Smooth muscle cell (in vitro differentiated cells): ENCODE data around the gene EIF2D. TPM values are rescaled to one million over a fixed set of nuclear protein-coding genes. Genes with fewer than 3 reads are reported as not detected.
A peak's percentile ranks its signal among the peaks of the same experiment; 100 is the strongest.

Source experiments
- DNase-seq: peaks from one replicate; lab custom pipeline; 2025; ENCODE audit not compliant: unreplicated experiment; lab: John Stamatoyannopoulos, UW
- H2AFZ ChIP-seq: fragments of 200-600 bp; sonication (generic); 2 replicates; pipeline ENCODE4 v1.6.0; 2016; ENCODE audit warnings: antibody characterized with exemption, low read depth, mild to moderate bottlenecking
- H3F3A ChIP-seq: fragments of 200-600 bp; sonication (generic); 2 replicates; pipeline ENCODE4 v1.6.0; 2017; ENCODE audit warnings: antibody characterized with exemption, low read depth
- H3K27ac ChIP-seq: fragments of 200-600 bp; sonication (generic); 2 replicates; pipeline ENCODE4 v1.5.1; 2016; ENCODE audit warnings: low read depth, mild to moderate bottlenecking
- H3K27me3 ChIP-seq: fragments of 200-600 bp; sonication (generic); 2 replicates; pipeline ENCODE4 v1.6.1; 2016; ENCODE audit warnings: low read depth, mild to moderate bottlenecking
- H3K36me3 ChIP-seq: fragments of 200-600 bp; sonication (generic); 2 replicates; pipeline ENCODE4 v1.5.1; 2016; ENCODE audit warnings: low read depth
- H3K4me1 ChIP-seq: fragments of 200-600 bp; sonication (generic); 2 replicates; pipeline ENCODE4 v1.5.1; 2016; ENCODE audit warnings: low read depth
- H3K4me2 ChIP-seq: fragments of 200-600 bp; sonication (generic); 2 replicates; pipeline ENCODE4 v1.6.0; 2016; ENCODE audit warnings: mild to moderate bottlenecking
- H3K4me3 ChIP-seq: fragments of 200-600 bp; sonication (generic); 2 replicates; pipeline ENCODE4 v1.5.1; 2016; ENCODE audit warnings: mild to moderate bottlenecking
- H3K79me2 ChIP-seq: fragments of 200-600 bp; sonication (generic); 2 replicates; pipeline ENCODE4 v1.6.0; 2016; ENCODE audit warnings: low read depth, mild to moderate bottlenecking
- H3K9ac ChIP-seq: fragments of 200-600 bp; sonication (generic); 2 replicates; pipeline ENCODE4 v1.6.0; 2016; ENCODE audit warnings: low read depth
- H3K9me3 ChIP-seq: fragments of 200-600 bp; sonication (generic); replicated peaks from 2 replicates; pipeline ENCODE4 v1.5.1; 2016; ENCODE audit warnings: low read depth
- H4K20me1 ChIP-seq: fragments of 200-600 bp; sonication (generic); 2 replicates; pipeline ENCODE4 v1.6.0; 2016; ENCODE audit warnings: low read depth
- WGBS: methylation state at CpG from one replicate; pipeline ENCODE4 v1.1.7; 2016; ENCODE audit warnings: low lambda C conversion rate; 5-methylcytosine and 5-hydroxymethylcytosine counted together
- polyA plus RNA-seq: library from polyadenylated mRNA; unstranded; fragments of >200 nt; fragmentation: Nextera tagmentation; extraction: Ambion mirVana; gene quantifications from 2 replicates; pipeline ENCODE4 v1.2.1, GENCODE V29; 2016
- total RNA-seq: library from RNA; depleted of rRNA; stranded (reverse); fragments of >200 nt; gene quantifications from 2 replicates; pipeline ENCODE4 v1.2.3, GENCODE V29; 2014
- TF ChIP-seq, protein P1 (sequence below): fragments of 200-600 bp; sonication (generic); IDR thresholded peaks from 2 replicates; pipeline ENCODE4 v1.5.1; 2017; ENCODE audit warnings: borderline replicate concordance, mild to moderate bottlenecking, antibody characterized with exemption; ENCODE audit not compliant: insufficient read depth, poor library complexity, severe bottlenecking

EIF2D gene
- total and polyA plus RNA-seq, 2 experiments from 2014 or later: 22.8 to 28.9 TPM

DNA sequence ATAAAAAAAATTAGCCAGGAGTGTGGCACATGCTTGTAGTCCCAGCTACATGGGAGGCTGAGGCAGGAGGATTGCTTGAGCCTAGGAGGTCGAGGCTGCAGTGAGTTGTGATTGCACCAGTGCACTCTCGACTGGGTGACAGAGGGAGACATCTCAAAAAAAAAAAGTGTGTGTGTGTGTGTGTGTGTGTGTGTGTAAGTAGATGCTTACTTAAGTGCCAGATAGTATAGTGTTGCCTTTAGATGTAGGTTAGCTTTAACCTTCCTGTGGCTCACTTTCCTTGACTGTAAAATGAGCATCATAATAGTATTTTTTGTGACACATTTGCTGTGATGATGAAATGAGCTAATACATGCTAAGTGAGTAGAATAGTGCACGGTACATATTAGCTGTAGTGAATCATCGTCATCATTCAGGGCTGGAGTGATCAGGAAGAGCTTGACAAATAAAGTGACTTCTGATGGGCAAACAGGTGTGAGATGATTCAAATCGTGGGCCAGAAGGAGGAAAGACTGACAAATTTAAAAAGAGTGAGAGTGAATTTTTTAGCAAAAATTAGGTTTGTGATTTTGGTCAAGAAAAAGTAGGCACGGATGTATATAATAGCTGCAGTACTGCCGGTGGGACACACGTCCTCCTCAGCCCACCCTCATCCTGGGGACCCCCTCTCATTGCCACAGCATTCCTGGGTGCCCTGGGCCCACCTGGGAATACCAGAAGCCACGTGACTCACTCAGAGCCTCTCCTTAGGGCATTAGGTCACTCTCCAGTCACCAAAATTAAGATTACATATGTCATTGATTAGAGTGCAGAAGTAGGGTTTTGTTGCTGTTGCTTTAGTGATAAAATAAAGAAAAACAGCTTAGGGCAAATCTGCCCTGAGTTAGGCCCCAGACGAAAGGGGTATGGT lies 33.9 kb downstream of the EIF2D start:
- Histone ChIP-seq H3K27me3 (no peaks in the 10 kb centered on the region), H3K9ac (no peak overlapping the region), H3F3A (no peaks in the 10 kb centered on the region), H3K9me3 (no peaks in the 10 kb centered on the region), H3K27ac (peak overlapping the region; percentile 84), H3K36me3 (no peaks in the 10 kb centered on the region), H3K4me1 (no peaks in the 10 kb centered on the region), H4K20me1 (no peaks in the 10 kb centered on the region), H2AFZ (no peak overlapping the region), H3K4me2 (no peak overlapping the region), H3K79me2 (no peaks in the 10 kb centered on the region), H3K4me3 (no peak overlapping the region)
- DNase-seq: no peak
- WGBS: 68% methylated on average over 10 of the region's 10 CpGs
- TF ChIP-seq, protein P1, sequence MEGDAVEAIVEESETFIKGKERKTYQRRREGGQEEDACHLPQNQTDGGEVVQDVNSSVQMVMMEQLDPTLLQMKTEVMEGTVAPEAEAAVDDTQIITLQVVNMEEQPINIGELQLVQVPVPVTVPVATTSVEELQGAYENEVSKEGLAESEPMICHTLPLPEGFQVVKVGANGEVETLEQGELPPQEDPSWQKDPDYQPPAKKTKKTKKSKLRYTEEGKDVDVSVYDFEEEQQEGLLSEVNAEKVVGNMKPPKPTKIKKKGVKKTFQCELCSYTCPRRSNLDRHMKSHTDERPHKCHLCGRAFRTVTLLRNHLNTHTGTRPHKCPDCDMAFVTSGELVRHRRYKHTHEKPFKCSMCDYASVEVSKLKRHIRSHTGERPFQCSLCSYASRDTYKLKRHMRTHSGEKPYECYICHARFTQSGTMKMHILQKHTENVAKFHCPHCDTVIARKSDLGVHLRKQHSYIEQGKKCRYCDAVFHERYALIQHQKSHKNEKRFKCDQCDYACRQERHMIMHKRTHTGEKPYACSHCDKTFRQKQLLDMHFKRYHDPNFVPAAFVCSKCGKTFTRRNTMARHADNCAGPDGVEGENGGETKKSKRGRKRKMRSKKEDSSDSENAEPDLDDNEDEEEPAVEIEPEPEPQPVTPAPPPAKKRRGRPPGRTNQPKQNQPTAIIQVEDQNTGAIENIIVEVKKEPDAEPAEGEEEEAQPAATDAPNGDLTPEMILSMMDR: no peak

DNA sequence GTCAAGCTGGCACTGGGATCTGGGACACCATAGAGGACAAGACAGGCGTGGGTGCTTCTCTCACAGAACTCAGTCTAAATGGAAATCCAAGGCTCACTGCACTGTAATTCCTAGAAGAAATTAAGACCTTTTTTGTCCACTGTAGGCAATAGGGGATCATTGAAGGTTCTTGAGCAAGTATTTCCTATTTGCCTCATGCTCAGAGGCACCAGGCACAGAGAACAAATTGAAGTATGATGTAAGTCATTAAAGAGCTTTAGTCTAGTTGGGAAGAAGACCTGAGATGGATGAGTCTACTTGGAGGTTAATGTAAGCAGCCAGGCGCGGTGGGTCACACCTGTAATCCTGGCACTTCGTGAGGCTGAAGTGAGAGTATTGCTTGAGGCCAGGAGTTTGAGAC lies 34.6 kb downstream of the EIF2D start:
- no peaks in the 10 kb centered on the region for H3K27me3 ChIP-seq
- DNase-seq: no peak
- TF ChIP-seq, protein P1: no peak
- no peak overlapping the region for H3K9ac ChIP-seq
- no peak overlapping the region for H3K4me3 ChIP-seq
- no peaks in the 10 kb centered on the region for H3K79me2 ChIP-seq
- H3K27ac ChIP-seq: no peak overlapping the region
- H4K20me1 ChIP-seq: no peaks in the 10 kb centered on the region
- WGBS: 70% methylated on average over 4 of the region's 4 CpGs
- H3K4me2 ChIP-seq: no peak overlapping the region
- H3K36me3 ChIP-seq: no peaks in the 10 kb centered on the region
- no peaks in the 10 kb centered on the region for H3K9me3 ChIP-seq
- H3K4me1 ChIP-seq: no peaks in the 10 kb centered on the region
- no peak overlapping the region for H2AFZ ChIP-seq
- H3F3A ChIP-seq: no peaks in the 10 kb centered on the region

DNA sequence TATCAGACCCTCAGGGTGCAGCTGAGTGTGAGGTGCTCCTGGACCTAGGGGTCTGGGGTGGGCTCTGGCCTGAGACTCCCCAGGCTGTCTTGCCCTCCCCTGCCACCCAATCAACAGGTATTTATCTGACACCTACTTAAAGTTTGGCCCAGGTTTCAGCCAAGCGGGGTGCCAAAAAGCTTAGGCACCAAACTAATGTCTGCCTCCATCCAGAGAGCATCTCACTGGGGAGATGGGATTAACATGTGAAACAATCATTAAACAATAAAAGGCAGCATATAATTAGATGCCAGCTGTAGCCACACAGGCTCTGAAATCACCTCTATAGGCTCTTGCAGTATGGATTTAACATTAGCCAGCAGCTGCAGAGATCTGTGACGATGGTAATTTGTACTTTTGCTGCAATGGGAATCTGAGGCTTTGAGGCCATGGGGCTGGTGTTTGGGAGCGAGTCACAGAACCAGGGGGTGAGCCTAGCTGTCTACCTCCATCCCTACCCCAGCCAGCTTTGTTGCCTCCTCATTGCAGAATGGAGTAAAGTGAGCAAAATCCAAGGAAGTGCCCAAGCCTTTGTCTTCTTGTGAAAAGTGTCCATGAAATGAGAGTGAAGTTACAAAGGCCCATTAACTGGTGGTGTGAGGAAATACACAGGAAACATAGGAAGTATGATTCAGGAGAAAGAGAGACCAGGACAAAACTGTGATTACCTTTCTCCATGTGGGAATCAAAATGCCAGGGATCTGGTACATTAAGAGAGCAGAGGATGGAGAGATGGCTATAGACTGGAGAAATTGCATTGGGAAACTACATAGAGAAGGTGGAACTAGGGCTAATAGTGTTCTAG lies 36.1 kb downstream of the EIF2D start:
- H3K27me3 ChIP-seq: no peaks in the 10 kb centered on the region
- TF ChIP-seq, protein P1: no peak
- DNase-seq: no peak
- H3F3A ChIP-seq: no peaks in the 10 kb centered on the region
- no peak overlapping the region for H3K27ac ChIP-seq
- no peaks in the 10 kb centered on the region for H3K79me2 ChIP-seq
- H3K4me2 ChIP-seq: no peak overlapping the region
- H3K4me1 ChIP-seq: no peaks in the 10 kb centered on the region
- no peak overlapping the region for H3K9ac ChIP-seq
- no peaks in the 10 kb centered on the region for H3K9me3 ChIP-seq
- no peaks in the 10 kb centered on the region for H4K20me1 ChIP-seq
- no peak overlapping the region for H2AFZ ChIP-seq
- H3K4me3 ChIP-seq: no peak overlapping the region
- H3K36me3 ChIP-seq: no peaks in the 10 kb centered on the region
- 74% methylated on average over 3 of the region's 3 CpGs for WGBS
